GM12864 (cell line): ENCODE measurements around the gene DYRK1A.

Experiments used
- DNase-seq: peaks from one replicate; pipeline ENCODE4 v3.0.0-alpha.2; 2011; ENCODE audit warnings: low read depth
- H3K4me3 ChIP-seq: 2 replicates; pipeline ENCODE4 v1.5.1; 2011; ENCODE audit warnings: mild to moderate bottlenecking, low read depth, low read length, control low read depth
- TF ChIP-seq, protein P1 (sequence below): IDR thresholded peaks from 2 replicates; pipeline ENCODE4 v1.5.1; 2011; ENCODE audit warnings: low read depth, mild to moderate bottlenecking, moderate library complexity, low read length, control low read depth, inconsistent platforms; ENCODE audit errors: missing control alignments

The DYRK1A gene

DNA sequence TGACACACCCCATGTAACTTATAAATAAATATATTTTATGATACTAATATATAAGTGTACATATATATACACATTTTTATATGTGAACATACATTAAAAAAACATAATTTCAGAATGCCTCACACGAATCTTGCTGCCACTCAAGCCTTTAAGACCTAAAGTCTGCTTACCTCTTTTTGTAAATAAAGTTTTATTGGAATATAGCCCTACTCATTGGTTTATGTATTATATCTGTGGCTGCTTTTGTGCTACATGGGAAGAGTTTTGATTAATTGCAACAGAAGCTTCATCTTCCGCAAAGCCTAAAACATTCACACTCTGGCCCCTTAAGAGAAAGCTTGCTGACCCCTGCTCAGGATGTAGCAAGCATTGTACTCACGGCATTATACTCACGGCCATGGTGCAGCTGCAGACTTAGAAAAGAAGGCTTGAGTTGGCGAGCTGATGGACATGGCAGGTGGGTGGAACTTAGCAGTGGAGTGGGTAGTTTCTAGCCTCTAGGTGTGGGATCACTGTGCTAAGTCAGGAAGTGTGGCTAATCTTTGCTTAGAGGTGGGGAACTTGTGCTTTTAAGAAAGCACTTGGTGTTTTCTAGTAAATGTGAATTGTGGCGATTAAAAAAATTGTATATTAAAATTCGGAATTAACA, 80.8 kb downstream of the DYRK1A start:
- H3K4me3 ChIP-seq, result no peak overlapping the region
- DNase-seq, result no peak
- TF ChIP-seq, protein P1, sequence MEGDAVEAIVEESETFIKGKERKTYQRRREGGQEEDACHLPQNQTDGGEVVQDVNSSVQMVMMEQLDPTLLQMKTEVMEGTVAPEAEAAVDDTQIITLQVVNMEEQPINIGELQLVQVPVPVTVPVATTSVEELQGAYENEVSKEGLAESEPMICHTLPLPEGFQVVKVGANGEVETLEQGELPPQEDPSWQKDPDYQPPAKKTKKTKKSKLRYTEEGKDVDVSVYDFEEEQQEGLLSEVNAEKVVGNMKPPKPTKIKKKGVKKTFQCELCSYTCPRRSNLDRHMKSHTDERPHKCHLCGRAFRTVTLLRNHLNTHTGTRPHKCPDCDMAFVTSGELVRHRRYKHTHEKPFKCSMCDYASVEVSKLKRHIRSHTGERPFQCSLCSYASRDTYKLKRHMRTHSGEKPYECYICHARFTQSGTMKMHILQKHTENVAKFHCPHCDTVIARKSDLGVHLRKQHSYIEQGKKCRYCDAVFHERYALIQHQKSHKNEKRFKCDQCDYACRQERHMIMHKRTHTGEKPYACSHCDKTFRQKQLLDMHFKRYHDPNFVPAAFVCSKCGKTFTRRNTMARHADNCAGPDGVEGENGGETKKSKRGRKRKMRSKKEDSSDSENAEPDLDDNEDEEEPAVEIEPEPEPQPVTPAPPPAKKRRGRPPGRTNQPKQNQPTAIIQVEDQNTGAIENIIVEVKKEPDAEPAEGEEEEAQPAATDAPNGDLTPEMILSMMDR, result no peak

DNA sequence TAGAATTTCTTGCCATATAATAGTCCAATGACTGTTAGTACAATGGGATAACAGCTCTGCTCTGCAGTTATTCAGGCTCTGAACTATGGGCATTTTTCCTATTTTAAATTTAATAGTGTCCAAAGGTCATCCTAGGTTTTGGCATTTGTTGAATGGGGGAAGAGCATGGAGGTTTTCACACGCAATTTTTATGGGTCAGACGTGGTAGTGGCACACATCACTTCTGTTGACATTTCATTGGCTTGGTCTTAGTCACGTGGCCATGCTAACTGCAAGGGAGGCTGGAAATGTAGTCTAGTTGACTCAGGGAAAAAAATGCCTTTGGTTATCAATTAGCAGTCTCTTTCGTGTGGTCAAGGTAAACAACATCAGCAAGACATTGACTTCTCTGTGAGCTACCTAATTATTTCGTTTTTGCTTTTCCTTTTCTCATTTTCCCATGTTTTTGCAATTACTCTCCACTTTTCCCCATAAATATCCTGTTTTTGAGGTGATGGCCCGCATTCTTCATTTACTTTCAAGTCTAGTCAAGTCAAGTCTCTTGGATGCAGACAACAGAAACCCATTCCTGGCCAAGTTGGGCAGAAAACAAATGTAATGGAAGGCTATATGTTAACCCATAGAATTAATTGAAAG, 82.8 kb downstream of the DYRK1A start:
- DNase-seq, result no peak
- TF ChIP-seq, protein P1, result no peak
- H3K4me3 ChIP-seq, result no peak overlapping the region

DNA sequence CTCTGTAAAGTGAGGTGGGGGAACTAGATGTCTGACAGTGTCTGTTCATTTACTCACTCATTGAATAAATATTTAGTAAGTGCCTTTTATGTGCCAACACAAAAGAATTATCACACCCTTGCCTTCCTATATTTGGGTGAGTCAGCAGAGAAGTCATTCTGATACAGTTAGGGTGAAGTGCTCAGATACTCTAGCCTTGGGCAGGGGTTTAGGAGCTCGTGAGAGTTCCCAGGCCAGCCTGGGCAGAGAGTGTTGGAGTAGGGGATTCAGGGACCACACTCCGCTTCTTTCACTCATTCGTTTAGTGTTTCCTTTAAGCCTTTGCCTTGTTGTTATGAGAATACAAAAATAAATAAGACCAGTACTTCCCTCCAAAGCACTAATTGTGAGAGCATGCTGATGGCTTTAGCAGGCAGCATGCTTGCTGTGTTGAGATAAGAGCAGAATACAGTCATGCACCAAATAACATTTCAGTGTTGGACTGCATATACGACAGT, 83.9 kb downstream of the DYRK1A start:
- TF ChIP-seq, protein P1, result no peak
- no peak for DNase-seq
- no peak overlapping the region for H3K4me3 ChIP-seq

DNA sequence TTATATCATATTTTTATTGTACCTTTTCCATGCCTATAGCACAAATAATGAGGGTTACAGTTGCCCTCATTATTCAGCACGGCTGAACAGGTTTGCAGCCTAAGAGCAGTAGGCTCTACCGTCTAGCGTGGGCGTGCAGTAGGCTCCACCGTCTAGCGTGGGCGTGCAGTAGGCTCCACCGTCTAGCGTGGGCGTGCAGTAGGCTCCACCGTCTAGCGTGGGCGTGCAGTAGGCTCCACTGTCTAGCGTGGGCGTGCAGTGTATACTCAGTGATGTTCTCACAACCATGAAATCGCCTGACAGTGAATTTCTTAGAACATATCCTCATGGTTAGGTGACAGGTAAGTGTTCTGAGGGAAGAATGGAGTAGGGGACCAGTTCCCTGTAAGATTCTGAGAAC, 84.9 kb downstream of the DYRK1A start:
- DNase-seq, result no peak
- H3K4me3 ChIP-seq, result no peak overlapping the region
- TF ChIP-seq, protein P1, result no peak

DNA sequence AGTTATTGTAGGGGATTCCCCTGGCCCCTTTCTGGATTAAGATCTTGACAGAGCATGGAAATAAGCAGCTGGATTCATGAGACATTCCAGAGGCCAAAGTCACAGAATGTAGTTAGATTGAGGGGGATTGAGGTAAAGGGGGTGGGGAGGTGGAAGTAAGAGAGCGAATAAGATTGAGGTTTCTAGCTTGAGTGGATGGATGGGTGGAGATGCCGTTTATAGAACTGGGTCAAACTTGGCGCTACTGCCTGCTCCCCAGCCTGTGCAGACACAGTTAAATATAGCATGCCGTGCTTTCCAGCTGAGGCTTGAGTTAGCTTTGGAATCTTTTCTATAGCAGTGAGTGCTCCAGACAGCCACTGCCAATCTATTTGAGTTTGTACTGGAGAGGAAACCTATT, 85.7 kb downstream of the DYRK1A start:
- no peak for DNase-seq
- H3K4me3 ChIP-seq, result no peak overlapping the region
- TF ChIP-seq, protein P1, result no peak

DNA sequence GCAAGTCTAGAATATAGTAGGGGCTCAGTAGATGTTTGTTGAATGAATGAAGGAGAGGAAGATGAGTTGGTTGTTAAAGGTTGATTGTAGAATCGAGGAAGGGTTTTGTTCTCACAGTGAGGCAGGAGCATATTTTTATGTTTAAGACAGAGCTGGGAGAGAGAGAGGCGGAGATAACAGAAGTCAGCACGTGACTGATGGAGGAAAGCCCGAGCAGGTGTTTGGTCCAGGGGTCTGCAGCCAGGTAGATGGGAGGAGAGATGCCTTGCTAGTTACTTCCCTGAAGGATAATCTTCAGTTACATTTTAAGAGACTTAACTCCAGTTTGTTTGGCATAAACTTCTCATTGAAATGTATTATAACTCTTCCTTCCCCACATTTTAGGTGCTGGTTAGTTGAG, 86.8 kb downstream of the DYRK1A start:
- TF ChIP-seq, protein P1, result no peak
- no peak overlapping the region for H3K4me3 ChIP-seq
- DNase-seq, result no peak
